ENCODE results near the gene EIPR1. TPM values are rescaled to one million over a fixed set of nuclear protein-coding genes. Genes with fewer than 3 reads are reported as not detected.

EIPR1 gene
- total RNA-seq, 2 donors from 2014 or later, result 18.8 to 39.1 TPM

DNA sequence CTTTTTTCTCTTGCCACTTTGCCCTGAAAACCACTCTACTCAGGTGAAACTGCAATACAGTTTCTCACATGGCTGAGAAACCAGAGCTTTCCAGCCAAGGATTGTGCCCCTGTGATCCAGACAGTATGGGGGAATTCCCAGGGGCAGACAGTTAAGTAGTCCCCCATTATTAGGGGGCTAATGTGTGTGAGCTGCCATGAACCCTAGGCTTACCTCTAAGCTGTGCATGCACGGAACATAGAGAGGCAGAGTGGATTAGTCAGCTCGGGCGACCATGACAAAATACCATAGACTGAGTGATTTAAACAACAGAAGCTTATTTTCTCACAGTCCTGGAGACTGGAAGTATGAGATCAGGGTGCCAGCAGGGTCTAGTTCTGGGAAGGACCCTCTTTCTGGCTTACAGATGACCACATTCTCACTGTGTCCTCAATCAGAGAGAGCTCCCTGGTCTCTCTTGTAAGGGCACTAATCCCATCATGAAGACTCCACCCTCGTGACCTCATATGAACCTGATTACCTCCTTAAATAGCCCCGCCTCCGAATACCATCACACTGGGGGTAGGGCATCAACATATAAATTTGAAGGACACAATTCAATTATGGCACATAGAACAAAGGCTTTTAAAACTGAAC, 215.1 kb downstream of the EIPR1 start:
- Histone ChIP-seq H3K9ac (ENCODE audit: low read depth in 2 of 2, low read length in 2 of 2) (no peak overlapping the region), H3K36me3 (no peaks in the 10 kb centered on the region), H3K4me3 (no peak overlapping the region), H3K27ac (no peak overlapping the region), H3K27me3 (no peaks in the 10 kb centered on the region), H3K9me3 (no peaks in the 10 kb centered on the region), H3K4me1 (no peaks in the 10 kb centered on the region)
- intact Hi-C loops (cut with DNase I), result no loop called here
- no peak for TF ChIP-seq CTCF (IDR thresholded peaks at IDR 0.05)
- DNase-seq, result no peak

GRCh38 chr2:3160751-3161330, 216.8 kb downstream of the EIPR1 start:
- H3K4me1 ChIP-seq, result no peaks in the 10 kb centered on the region

DNA sequence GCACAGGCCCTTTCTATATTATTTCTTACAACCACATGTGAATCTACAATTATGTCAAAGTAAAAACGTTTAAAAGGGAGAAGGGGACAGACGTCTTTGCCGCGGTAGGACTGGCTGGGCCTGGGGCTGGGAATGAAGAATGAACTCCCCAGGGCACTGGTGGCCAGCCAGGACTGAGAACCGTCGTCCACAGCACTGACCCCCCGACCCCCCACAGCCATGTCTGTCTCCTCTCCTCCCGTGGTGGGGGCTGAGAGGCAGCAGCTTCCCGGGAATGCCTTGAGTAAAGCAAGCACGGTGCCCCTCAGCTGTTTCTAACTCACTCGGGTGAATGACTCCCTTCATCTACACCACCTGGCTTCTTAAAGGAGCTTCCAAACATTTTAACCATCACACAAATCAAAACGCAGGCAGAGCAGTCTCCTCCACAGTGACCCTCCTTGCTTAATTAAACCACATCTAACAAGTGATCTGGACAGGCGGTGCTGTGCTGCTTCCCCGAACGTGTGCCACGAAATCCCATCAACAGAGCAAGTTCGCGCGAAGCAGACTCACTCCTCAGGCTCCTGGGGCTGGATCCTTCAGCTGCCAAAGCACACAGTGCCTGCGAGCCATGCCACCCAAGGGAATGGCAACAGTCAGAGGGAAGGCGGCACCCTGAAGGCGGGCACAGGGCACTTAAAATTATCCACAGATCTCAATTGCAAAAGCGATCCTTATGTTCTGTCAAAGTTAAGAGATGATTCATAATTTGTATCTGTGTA, 217.7 kb downstream of the EIPR1 start:
- intact Hi-C loops (cut with DNase I), result no loop called here
- H3K36me3 ChIP-seq, result no peaks in the 10 kb centered on the region
- no peak for TF ChIP-seq CTCF (IDR thresholded peaks at IDR 0.05)
- no peaks in the 10 kb centered on the region for H3K27me3 ChIP-seq
- H3K9me3 ChIP-seq, result no peaks in the 10 kb centered on the region
- no peak for DNase-seq
- H3K9ac ChIP-seq (ENCODE audit: low read depth in 2 of 2, low read length in 2 of 2), result no peak overlapping the region
- no peak overlapping the region for H3K27ac ChIP-seq
- no peaks in the 10 kb centered on the region for H3K4me1 ChIP-seq
- H3K4me3 ChIP-seq, result no peak overlapping the region

More at GRCh38 chr2:3160751-3161330, 216.8 kb downstream of the EIPR1 start:
- H3K27ac ChIP-seq, result no peak overlapping the region
- no peak for DNase-seq
- H3K9me3 ChIP-seq, result no peaks in the 10 kb centered on the region
- no peak overlapping the region for H3K9ac ChIP-seq (ENCODE audit: low read depth in 2 of 2, low read length in 2 of 2)
- intact Hi-C loops (cut with DNase I), result no loop called here
- no peak for TF ChIP-seq CTCF (IDR thresholded peaks at IDR 0.05)
- no peaks in the 10 kb centered on the region for H3K36me3 ChIP-seq
- H3K27me3 ChIP-seq, result no peaks in the 10 kb centered on the region
- no peak overlapping the region for H3K4me3 ChIP-seq

- Histone ChIP-seq H3K9ac (ENCODE audit: low read depth in 2 of 2, low read length in 2 of 2) (no peak overlapping the region), H3K27ac (no peak overlapping the region), H3K27me3 (no peaks in the 10 kb centered on the region), H3K4me1 (no peaks in the 10 kb centered on the region), H3K36me3 (no peaks in the 10 kb centered on the region), H3K9me3 (no peaks in the 10 kb centered on the region), H3K4me3 (no peak overlapping the region)
- no peak for DNase-seq
- no peak for TF ChIP-seq CTCF (IDR thresholded peaks at IDR 0.05)
- intact Hi-C loops (cut with DNase I), result no loop called here
These were observed 222.9 kb downstream of the EIPR1 start for GRCh38 chr2:3154700-3155099.

DNA sequence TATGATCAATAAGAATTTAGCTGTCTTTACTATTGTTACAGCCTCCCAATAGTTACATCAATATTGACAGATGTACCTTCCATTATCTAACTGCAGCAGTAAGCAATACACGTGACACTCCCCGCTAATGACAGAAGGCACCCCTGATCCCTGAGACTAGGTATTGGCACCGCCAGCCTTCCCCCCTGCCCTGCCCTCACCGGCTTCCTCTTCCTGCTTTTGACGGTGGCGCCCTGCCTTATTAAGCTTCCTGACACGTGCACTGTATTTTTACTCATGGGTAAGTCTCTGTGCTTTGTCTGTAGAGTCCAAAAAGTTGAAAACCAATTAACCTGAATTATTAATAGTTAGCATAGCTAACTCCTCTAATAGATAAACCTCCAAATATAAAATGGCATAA, 223.5 kb downstream of the EIPR1 start:
- Histone ChIP-seq H3K27me3 (no peaks in the 10 kb centered on the region), H3K9ac (ENCODE audit: low read depth in 2 of 2, low read length in 2 of 2) (no peak overlapping the region), H3K36me3 (no peaks in the 10 kb centered on the region), H3K4me1 (no peaks in the 10 kb centered on the region), H3K27ac (no peak overlapping the region), H3K9me3 (no peaks in the 10 kb centered on the region), H3K4me3 (no peak overlapping the region)
- intact Hi-C loops (cut with DNase I), result no loop called here
- DNase-seq, result no peak
- TF ChIP-seq CTCF (IDR thresholded peaks at IDR 0.05), result no peak

Data from colonic mucosa (tissue), 4 donors.